ENCODE measurements around the gene EFCAB13. TPM values are rescaled to one million over a fixed set of nuclear protein-coding genes. Genes with fewer than 3 reads are reported as not detected.

The EFCAB13 gene
- total RNA-seq, 4 donors from 2014 or later: 3.3 to 17.2 (median 6.2) TPM

- TF ChIP-seq CTCF (IDR thresholded peaks at IDR 0.05): no peak
- no peak for ATAC-seq (ENCODE audit: low FRiP score)
- no peak for DNase-seq (ENCODE audit: low spot score)
These were observed 13.5 kb upstream of the EFCAB13 start for GRCh38 chr17:47310186-47310733.

GRCh38 chr17:47311420-47311819 is 12.3 kb upstream of the EFCAB13 start:
- no peak for DNase-seq (ENCODE audit: low spot score)
- no peak for TF ChIP-seq CTCF (IDR thresholded peaks at IDR 0.05)
- ATAC-seq (ENCODE audit: low FRiP score): no peak

- ATAC-seq (ENCODE audit: low FRiP score): peak; percentile 45
- DNase-seq (ENCODE audit: low spot score): no peak
- TF ChIP-seq CTCF (IDR thresholded peaks at IDR 0.05): no peak
These were observed 8.1 kb upstream of the EFCAB13 start for GRCh38 chr17:47315451-47316266.

- TF ChIP-seq CTCF (IDR thresholded peaks at IDR 0.05): no peak
- DNase-seq (ENCODE audit: low spot score): no peak
- peak; percentile 53 for ATAC-seq (ENCODE audit: low FRiP score)
These were observed 7.4 kb upstream of the EFCAB13 start for GRCh38 chr17:47316311-47316710.

- DNase-seq (ENCODE audit: low spot score) (no peak), ATAC-seq (ENCODE audit: low FRiP score) (peak; percentile 34)
- no peak for TF ChIP-seq CTCF (IDR thresholded peaks at IDR 0.05)
These were observed 6.6 kb upstream of the EFCAB13 start for GRCh38 chr17:47317119-47317518.

- TF ChIP-seq CTCF (IDR thresholded peaks at IDR 0.05): no peak
- ATAC-seq (ENCODE audit: low FRiP score) (no peak), DNase-seq (ENCODE audit: low spot score) (no peak)
These were observed 5.4 kb upstream of the EFCAB13 start for GRCh38 chr17:47318197-47318918.

All from omental fat pad (tissue), 4 donors.